HG03108 (cell line): ENCODE measurements around the gene ARHGAP22.

ENCODE experiments used
- ATAC-seq: cut with Tn5 transposase; IDR thresholded peaks from one replicate; pipeline ENCODE4 v1.9.1; 2021; ENCODE audit warnings: moderate library complexity; ENCODE audit not compliant: unreplicated experiment

ARHGAP22 gene

DNA sequence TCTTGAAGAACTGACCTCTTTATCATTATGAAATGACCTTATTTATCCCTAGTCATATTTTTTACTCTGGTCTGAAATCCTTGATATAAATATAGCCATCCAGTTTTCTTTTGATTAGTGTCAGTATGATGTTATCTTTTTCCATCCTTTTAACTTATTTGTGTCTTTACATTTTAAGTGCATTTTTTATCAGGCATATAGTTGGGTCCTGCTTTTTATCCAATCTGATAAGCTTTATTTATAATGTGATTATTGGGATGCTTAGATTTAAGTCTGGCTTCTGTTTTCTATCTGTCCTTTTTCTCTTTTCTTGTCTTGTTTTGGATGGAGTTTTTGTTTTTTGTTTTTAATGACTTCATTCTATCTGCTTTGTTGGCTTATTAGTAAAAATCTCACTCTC, 119.2 kb downstream of the ARHGAP22 start:
- no peak for ATAC-seq

DNA sequence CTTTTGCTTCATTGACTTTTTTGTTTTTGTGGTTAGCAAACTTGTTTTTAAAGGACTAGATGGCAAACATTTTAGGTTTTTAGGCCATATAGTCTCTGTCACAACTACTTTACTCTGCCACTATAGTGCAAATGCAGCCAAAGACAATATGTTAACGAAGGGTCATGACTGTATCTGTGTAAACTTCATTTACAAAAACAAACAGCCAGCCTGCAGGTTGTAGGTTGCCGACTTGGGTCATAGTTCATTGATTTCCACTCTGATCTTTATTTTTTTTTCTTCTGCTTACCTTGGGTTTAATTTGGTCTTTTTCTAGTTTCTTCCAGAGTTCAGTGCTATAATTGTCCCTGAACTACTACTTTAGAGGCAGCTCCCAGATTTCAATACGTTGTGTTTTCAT, 120.0 kb downstream of the ARHGAP22 start:
- no peak for ATAC-seq

- ATAC-seq: no peak
Measured at GRCh38 chr10:48482207-48482606, 122.7 kb downstream of the ARHGAP22 start.

GRCh38 chr10:48481385-48481784, 123.5 kb downstream of the ARHGAP22 start:
- no peak for ATAC-seq

GRCh38 chr10:48480397-48481374, 124.2 kb downstream of the ARHGAP22 start:
- ATAC-seq: no peak

GRCh38 chr10:48478980-48479811, 125.7 kb downstream of the ARHGAP22 start:
- ATAC-seq: no peak

DNA sequence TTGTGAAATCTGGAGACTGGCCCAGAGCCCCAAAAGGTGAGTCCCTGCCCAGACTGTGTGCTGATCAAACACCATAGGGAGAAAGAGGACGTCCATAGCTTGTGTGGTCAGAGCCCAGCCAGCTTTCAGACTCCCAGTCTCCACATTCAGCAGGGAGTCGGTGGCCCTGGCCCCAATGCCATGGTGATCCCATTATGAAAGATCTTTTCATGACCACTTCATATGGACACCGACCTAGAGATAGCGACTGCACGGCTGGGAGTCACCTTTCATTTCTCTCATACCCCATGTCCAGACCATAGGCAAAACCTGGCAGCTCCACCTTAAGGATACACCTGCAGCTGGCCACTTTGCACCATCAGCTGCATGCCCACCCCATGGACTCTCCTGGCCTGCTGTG, 126.4 kb downstream of the ARHGAP22 start:
- ATAC-seq: no peak

DNA sequence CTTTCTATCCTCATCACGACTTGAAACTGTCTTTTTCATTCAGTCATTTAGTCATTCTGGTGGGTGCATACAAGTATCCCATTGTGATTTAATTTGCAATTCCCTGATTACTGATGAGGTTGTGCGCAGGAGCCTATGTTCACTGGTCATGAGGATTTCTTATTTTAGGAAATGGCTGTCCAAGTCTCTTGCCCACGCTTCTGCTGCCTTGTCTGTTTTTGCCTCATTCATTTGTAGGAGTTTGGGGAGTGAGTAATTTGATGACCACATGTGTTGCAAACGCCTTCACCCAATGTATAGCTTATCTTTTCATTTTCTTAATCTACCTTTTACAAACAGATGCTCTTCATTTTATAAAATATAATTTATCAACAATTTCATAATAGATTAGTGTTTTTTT, 127.3 kb downstream of the ARHGAP22 start:
- no peak for ATAC-seq

- ATAC-seq: no peak
Measured at GRCh38 chr10:48477141-48477540, 127.7 kb downstream of the ARHGAP22 start.

GRCh38 chr10:48476279-48476982, 128.4 kb downstream of the ARHGAP22 start:
- no peak for ATAC-seq

DNA sequence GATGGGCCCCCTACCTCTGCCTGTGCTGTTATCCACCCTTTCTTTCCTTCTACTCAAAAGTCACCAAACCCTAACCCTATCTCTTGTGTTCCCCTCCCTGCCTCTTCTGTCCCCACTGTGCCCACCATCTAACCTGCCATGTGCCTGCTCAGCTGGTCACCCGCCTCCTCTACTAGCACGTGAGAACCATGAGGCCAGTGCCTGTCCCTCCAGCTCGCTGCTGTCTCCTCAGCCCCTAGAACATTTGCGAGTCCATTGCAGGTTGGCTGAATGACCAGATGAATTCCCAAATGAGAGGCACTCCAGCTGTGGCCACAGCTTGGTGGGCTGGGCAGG, 129.0 kb downstream of the ARHGAP22 start:
- ATAC-seq: no peak

- no peak for ATAC-seq
Measured at GRCh38 chr10:48474765-48475365, 130.0 kb downstream of the ARHGAP22 start.

- no peak for ATAC-seq
Measured at GRCh38 chr10:48473704-48474103, 131.2 kb downstream of the ARHGAP22 start.

DNA sequence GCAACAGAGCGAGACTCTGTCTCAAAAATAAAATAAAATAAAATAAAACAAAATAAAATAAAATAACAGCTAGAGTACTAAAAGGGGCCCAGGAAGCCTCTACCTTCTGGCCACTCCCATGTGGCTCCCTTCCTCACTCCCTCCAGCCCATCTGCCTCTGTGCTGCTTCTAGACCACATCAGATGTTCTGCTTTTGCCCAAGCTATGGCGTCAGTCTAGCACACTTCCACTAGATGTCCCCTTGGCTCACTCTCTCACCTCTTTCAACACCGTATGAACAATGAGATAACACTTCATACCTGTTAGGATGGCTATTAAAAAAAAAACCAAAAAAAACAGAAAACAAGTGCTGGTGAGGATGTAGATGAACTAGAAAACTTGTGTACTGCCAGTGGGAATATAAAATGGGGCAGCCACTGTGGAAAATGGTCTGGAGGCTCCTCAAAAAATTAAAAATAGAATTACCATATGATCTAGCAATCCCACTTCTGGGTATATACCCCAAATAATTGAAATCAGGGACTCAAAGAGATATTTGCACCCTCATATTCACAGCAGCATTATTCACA, 132.3 kb downstream of the ARHGAP22 start:
- no peak for ATAC-seq

- no peak for ATAC-seq
Measured at GRCh38 chr10:48470893-48471805, 133.7 kb downstream of the ARHGAP22 start.

DNA sequence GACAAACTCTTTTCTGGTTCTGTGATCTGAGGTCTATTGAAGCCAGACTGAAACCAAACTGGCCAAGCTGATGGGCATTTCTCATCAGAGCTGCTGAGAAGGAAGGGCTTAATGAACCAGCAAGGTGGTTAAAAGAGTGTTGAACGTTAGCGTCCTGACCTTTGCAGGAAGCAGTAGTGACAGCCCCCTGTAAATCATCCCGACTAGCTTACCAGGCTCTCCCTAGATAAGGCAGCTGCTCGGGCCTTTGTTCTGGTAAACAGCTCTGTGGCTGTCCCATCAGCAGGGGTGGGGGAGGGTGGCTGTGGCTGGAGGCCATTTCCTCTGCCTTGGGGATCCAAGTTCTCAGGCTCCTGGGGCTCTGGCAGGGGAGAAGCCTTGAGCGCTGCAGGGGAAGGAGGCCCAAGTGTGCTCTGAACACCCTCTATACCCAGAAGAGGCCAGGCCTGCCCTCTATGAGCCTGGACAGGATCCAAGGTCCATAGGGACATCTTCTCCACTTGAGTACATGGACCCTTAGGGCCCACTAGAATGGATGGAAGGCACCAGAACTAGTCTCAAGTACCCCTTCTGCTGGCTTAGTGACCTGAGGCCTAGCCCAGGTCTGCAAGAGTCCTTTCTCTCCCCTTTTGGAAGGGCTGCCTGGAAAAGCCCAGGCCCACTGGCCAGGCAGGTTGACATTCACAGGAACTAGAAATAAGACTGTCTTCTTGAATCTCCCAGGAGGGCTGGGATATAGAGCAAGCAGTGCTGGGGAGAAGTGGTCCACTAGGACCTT, 134.6 kb downstream of the ARHGAP22 start:
- no peak for ATAC-seq

- ATAC-seq: no peak
Measured at GRCh38 chr10:48469516-48470020, 135.3 kb downstream of the ARHGAP22 start.

DNA sequence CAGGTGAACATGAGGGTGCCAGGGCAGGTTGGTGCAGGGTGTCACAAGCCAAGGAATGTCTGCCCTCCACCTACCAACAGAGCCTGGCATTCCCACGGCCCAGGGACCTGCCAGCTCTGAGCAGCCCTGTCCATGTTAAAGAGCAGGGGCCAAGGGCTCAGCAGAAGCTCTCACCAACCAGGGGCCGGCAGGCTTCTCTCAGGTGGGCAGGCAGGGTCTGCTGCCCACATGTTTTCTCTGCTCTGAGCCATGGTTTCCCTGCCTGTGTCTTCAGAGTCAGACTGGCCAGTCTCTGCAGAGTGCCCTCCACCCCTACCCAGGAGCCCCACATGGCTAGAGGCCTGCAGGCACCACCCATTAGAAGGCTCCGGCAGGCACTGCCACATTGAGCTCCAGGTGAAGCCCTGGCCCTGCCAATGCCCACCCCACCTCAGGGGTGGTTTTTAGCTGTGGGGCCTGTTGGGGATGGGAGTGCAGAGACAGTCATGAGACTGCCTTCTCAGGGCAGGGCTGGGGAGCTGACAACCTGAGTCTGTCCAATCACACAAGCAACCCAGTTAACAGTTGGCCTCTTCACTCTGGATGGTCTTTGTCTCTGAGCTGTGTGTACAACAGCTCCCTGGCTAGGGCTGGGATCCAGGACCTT, 135.9 kb downstream of the ARHGAP22 start:
- no peak for ATAC-seq
